A673 (cell line): ENCODE data around the gene SIK3. TPM values are rescaled to one million over a fixed set of nuclear protein-coding genes. Genes with fewer than 3 reads are reported as not detected.

Experiments used
- BruUV-seq: library from RNA; stranded (reverse); fragments of 400-500 nt; replicated peaks from 2 replicates; lab custom pipeline; 2021; lab: Mats Ljungman, UMichigan
- CTCF ChIA-PET: fragments of 300-600 bp; sonication (Branson Sonifier 250); formaldehyde crosslinking; loops from one replicate; lab custom pipeline; 2022; ENCODE audit warnings: antibody characterized with exemption; lab: Charles Lee
- POLR2A ChIA-PET: fragments of 300-600 bp; sonication (Branson Sonifier 250); formaldehyde crosslinking; loops from one replicate; lab custom pipeline; 2022; ENCODE audit warnings: antibody characterized with exemption; ENCODE audit not compliant: low non-redundant PET; lab: Charles Lee
- DNase-seq: peaks from one replicate; pipeline ENCODE4 v3.0.0-alpha.2; 2015; ENCODE audit warnings: low spot score
- H3K27ac ChIP-seq: fragments of 200-600 bp; sonication (generic); 2 replicates; pipeline ENCODE4 v1.5.1; 2016; ENCODE audit warnings: mixed run types, low read depth, mild to moderate bottlenecking, mixed read lengths, antibody characterized with exemption, low read length; ENCODE audit not compliant: poor library complexity, severe bottlenecking
- H3K27me3 ChIP-seq: fragments of 200-600 bp; sonication (generic); replicated peaks from 2 replicates; pipeline ENCODE4 v1.6.1; 2017; ENCODE audit warnings: mixed run types, low read depth, mild to moderate bottlenecking, mixed read lengths, antibody characterized with exemption, low read length; ENCODE audit not compliant: insufficient read depth, poor library complexity
- H3K36me3 ChIP-seq: fragments of 200-600 bp; sonication (generic); 2 replicates; pipeline ENCODE4 v1.6.1; 2016; ENCODE audit warnings: mixed run types, mild to moderate bottlenecking, mixed read lengths, antibody characterized with exemption, low read length; ENCODE audit not compliant: insufficient read depth, poor library complexity, severe bottlenecking
- H3K4me1 ChIP-seq: fragments of 200-600 bp; sonication (generic); 2 replicates; pipeline ENCODE4 v1.6.1; 2017; ENCODE audit warnings: mixed run types, mild to moderate bottlenecking, mixed read lengths, antibody characterized with exemption, low read length; ENCODE audit not compliant: insufficient read depth, poor library complexity, severe bottlenecking
- H3K4me3 ChIP-seq: fragments of 200-600 bp; sonication (generic); 2 replicates; pipeline ENCODE4 v1.5.1; 2016; ENCODE audit warnings: low read depth, mixed run types, mild to moderate bottlenecking, mixed read lengths, low read length; ENCODE audit not compliant: poor library complexity, severe bottlenecking
- H3K9me3 ChIP-seq: fragments of 200-600 bp; sonication (generic); 2 replicates; pipeline ENCODE4 v1.6.1; 2016; ENCODE audit warnings: mixed run types, low read depth, mild to moderate bottlenecking, mixed read lengths, antibody characterized with exemption, low read length; ENCODE audit not compliant: poor library complexity, severe bottlenecking
- CTCF ChIP-seq: fragments of 300-800, 200-600 bp; sonication (generic); conservative IDR thresholded peaks from 2 replicates; pipeline ENCODE4 v1.5.1; 2017; ENCODE audit warnings: low read depth, mild to moderate bottlenecking, antibody characterized with exemption, low read length, moderate library complexity, mixed read lengths
- EZH2 ChIP-seq: fragments of 200-600 bp; sonication (generic); IDR thresholded peaks from 2 replicates; pipeline ENCODE4 v1.6.1; 2017; ENCODE audit warnings: borderline replicate concordance, low read depth, mild to moderate bottlenecking, mixed read lengths, antibody characterized with exemption, low read length; ENCODE audit not compliant: poor library complexity, severe bottlenecking
- intact Hi-C: fragments of 100-400 bp; cut with micrococcal nuclease; formaldehyde crosslinking; loops from one replicate; pipeline ENCODE4 v1.10.0; 2022; ENCODE audit not compliant: unreplicated experiment
- total RNA-seq: library from RNA; stranded (reverse); gene quantifications from 2 replicates; pipeline ENCODE4 v1.2.3, GENCODE V29; 2021

SIK3 gene
- total RNA-seq, 1 experiment from 2014 or later = 81.7 TPM

- CTCF ChIA-PET = no interaction called here
- POLR2A ChIA-PET = no interaction called here
- intact Hi-C loops = no loop called here
- Histone ChIP-seq H3K9me3 (no peaks in the 10 kb centered on the region), H3K4me3 (no peak overlapping the region), H3K4me1 (no peaks in the 10 kb centered on the region), H3K36me3 (peaks cover 21% of the 10 kb centered on the region), H3K27me3 (no peaks in the 10 kb centered on the region), H3K27ac (no peak overlapping the region)
- peak; percentile 34 for DNase-seq
- no peak for TF ChIP-seq EZH2
- TF ChIP-seq CTCF = no peak
- BruUV-seq = no TSS peak
Measured at GRCh38 chr11:116948391-116948790, 149.8 kb downstream of the SIK3 start.

GRCh38 chr11:116946414-116946813, 151.8 kb downstream of the SIK3 start:
- BruUV-seq = no TSS peak
- Histone ChIP-seq H3K4me1 (no peaks in the 10 kb centered on the region), H3K36me3 (peaks cover 18% of the 10 kb centered on the region), H3K27ac (no peak overlapping the region), H3K27me3 (no peaks in the 10 kb centered on the region), H3K4me3 (no peak overlapping the region), H3K9me3 (no peaks in the 10 kb centered on the region)
- ChIA-PET CTCF (no interaction called here), POLR2A (no interaction called here)
- intact Hi-C loops = no loop called here
- TF ChIP-seq EZH2 (no peak), CTCF (no peak)
- no peak for DNase-seq

- no peak for TF ChIP-seq CTCF
- no peak for TF ChIP-seq EZH2
- intact Hi-C loops = no loop called here
- no peak for DNase-seq
- no peaks in the 10 kb centered on the region for H3K9me3 ChIP-seq
- peaks cover 6% of the 10 kb centered on the region for H3K4me1 ChIP-seq
- ChIA-PET POLR2A (no interaction called here), CTCF (no interaction called here)
- no peaks in the 10 kb centered on the region for H3K27me3 ChIP-seq
- no TSS peak for BruUV-seq
- no peak overlapping the region for H3K4me3 ChIP-seq
- H3K36me3 ChIP-seq = no peaks in the 10 kb centered on the region
- no peak overlapping the region for H3K27ac ChIP-seq
Measured at GRCh38 chr11:116939499-116939898, 158.7 kb downstream of the SIK3 start.
